Neural cell (in vitro differentiated cells): ENCODE measurements around the gene MYCL.

Experiments
- CTCF ChIP-seq: fragments of 450-650 bp; IDR thresholded peaks from 2 replicates; pipeline ENCODE4 v1.5.1; 2014; ENCODE audit warnings: antibody characterized with exemption, mild to moderate bottlenecking, moderate library complexity; ENCODE audit not compliant: poor library complexity, severe bottlenecking
- EP300 ChIP-seq: fragments of 450-650 bp; conservative IDR thresholded peaks from 2 replicates; pipeline ENCODE4 v1.6.1; 2014; ENCODE audit warnings: antibody characterized with exemption, mild to moderate bottlenecking, moderate library complexity; ENCODE audit not compliant: poor library complexity, severe bottlenecking
- POLR2AphosphoS5 ChIP-seq: IDR thresholded peaks from 2 replicates; pipeline ENCODE4 v1.6.1; 2012
- REST ChIP-seq: IDR thresholded peaks from 2 replicates; pipeline ENCODE4 v1.6.1; 2012; ENCODE audit warnings: borderline replicate concordance
- SMC3 ChIP-seq: fragments of 450-650 bp; conservative IDR thresholded peaks from 2 replicates; pipeline ENCODE4 v1.6.1; 2014; ENCODE audit warnings: antibody characterized with exemption, mild to moderate bottlenecking, moderate library complexity; ENCODE audit not compliant: poor library complexity
- TAF1 ChIP-seq: IDR thresholded peaks from 2 replicates; pipeline ENCODE4 v1.6.1; 2012; ENCODE audit warnings: low read depth

- TF ChIP-seq EP300, result no peak
- TF ChIP-seq CTCF, result no peak
- TF ChIP-seq SMC3, result no peak
- TF ChIP-seq REST, result no peak
- no peak for TF ChIP-seq TAF1
- no peak for TF ChIP-seq POLR2AphosphoS5
Observed at GRCh38 chr1:39896909-39897685, 4.6 kb downstream of the MYCL start.
